ENCODE measurements around the gene B3GLCT. TPM values are rescaled to one million over a fixed set of nuclear protein-coding genes. Genes with fewer than 3 reads are reported as not detected.

The B3GLCT gene
- total RNA-seq, 1 experiment from 2014 or later, result 3.9 TPM

GRCh38 chr13:31182987-31183386, 16.8 kb upstream of the B3GLCT start:
- RAD21 ChIA-PET (ENCODE audit: low non-redundant PET in 1 of 2, low total read pairs in 2 of 2, uncharacterized antibody in 2 of 2, unreplicated experiment in 2 of 2), result no interaction called here
- intact Hi-C loops (cut with micrococcal nuclease), result no loop called here

DNA sequence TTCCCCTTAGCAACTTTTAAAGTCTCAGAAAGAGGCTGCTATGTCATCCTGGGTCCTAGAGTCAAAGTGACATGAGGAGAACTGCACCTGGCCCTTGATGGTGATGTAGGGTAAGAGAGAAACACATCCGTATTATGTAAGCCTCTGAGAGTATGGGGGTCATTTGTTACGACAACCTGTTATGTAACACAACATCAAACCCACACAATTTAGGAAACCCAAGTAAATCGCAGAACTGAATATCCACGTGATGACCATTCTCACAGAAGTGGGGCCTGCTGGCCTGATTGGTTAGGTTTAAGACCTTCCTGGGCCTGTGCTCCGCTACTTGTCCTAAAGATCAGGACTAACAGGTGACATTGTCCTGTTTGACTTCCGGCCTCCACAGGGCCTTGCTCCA, 15.3 kb upstream of the B3GLCT start:
- Histone ChIP-seq H3K9me3 (ENCODE audit: control insufficient read depth in 1 of 2, insufficient read depth in 1 of 2, low read depth in 1 of 2, low read length in 2 of 2) (no peaks in the 10 kb centered on the region), H3K27me3 (ENCODE audit: insufficient read depth, low read length) (no peaks in the 10 kb centered on the region; the same call in 1 of the 2 replicates), H3K9me2 (ENCODE audit: insufficient read depth) (no peaks in the 10 kb centered on the region), H3K4me3 (replicated peaks in 1 of 2; ENCODE audit: low read depth in 1 of 2, low read length in 2 of 2) (no peak overlapping the region), H3K27ac (ENCODE audit: low read depth, low read length) (no peak overlapping the region), H4K20me1 (ENCODE audit: insufficient read depth) (no peaks in the 10 kb centered on the region), H3K9ac (ENCODE audit: low read length) (no peak overlapping the region), H2AFZ (ENCODE audit: low read depth, low read length, poor library complexity, severe bottlenecking) (no peak overlapping the region), H3K4me1 (ENCODE audit: control insufficient read depth in 1 of 2, insufficient read depth in 2 of 2, low read length in 2 of 2) (no peaks in the 10 kb centered on the region), H3K4me2 (ENCODE audit: low read length) (no peak overlapping the region), H3K36me3 (ENCODE audit: control insufficient read depth in 1 of 2, insufficient read depth in 2 of 2, low read length in 2 of 2) (no peaks in the 10 kb centered on the region), H3K79me2 (ENCODE audit: insufficient read depth, low read length) (no peaks in the 10 kb centered on the region)
- ChIA-PET POLR2A (no interaction called here), RAD21 (ENCODE audit: low non-redundant PET in 1 of 2, low total read pairs in 2 of 2, uncharacterized antibody in 2 of 2, unreplicated experiment in 2 of 2) (no interaction called here), CTCF (no interaction called here)
- DNase-seq (ENCODE audit: low read depth, low spot score), result no peak
- ATAC-seq, result no peak
- no TSS peak for BruUV-seq (replicated peaks)
- intact Hi-C loops (cut with micrococcal nuclease), result no loop called here
- TF ChIP-seq CBX3 (IDR thresholded peaks at IDR 0.05; ENCODE audit: low read depth), result no peak
- TF ChIP-seq, protein P1, sequence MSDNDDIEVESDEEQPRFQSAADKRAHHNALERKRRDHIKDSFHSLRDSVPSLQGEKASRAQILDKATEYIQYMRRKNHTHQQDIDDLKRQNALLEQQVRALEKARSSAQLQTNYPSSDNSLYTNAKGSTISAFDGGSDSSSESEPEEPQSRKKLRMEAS (IDR thresholded peaks at IDR 0.05), result no peak
- TF ChIP-seq FOSL1 (IDR thresholded peaks at IDR 0.05; ENCODE audit: low read depth), result no peak
- TF ChIP-seq, protein P2, sequence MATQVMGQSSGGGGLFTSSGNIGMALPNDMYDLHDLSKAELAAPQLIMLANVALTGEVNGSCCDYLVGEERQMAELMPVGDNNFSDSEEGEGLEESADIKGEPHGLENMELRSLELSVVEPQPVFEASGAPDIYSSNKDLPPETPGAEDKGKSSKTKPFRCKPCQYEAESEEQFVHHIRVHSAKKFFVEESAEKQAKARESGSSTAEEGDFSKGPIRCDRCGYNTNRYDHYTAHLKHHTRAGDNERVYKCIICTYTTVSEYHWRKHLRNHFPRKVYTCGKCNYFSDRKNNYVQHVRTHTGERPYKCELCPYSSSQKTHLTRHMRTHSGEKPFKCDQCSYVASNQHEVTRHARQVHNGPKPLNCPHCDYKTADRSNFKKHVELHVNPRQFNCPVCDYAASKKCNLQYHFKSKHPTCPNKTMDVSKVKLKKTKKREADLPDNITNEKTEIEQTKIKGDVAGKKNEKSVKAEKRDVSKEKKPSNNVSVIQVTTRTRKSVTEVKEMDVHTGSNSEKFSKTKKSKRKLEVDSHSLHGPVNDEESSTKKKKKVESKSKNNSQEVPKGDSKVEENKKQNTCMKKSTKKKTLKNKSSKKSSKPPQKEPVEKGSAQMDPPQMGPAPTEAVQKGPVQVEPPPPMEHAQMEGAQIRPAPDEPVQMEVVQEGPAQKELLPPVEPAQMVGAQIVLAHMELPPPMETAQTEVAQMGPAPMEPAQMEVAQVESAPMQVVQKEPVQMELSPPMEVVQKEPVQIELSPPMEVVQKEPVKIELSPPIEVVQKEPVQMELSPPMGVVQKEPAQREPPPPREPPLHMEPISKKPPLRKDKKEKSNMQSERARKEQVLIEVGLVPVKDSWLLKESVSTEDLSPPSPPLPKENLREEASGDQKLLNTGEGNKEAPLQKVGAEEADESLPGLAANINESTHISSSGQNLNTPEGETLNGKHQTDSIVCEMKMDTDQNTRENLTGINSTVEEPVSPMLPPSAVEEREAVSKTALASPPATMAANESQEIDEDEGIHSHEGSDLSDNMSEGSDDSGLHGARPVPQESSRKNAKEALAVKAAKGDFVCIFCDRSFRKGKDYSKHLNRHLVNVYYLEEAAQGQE (IDR thresholded peaks at IDR 0.05; ENCODE audit: low read depth), result no peak
- no peak for TF ChIP-seq SRF (IDR thresholded peaks at IDR 0.05; ENCODE audit: low read depth)

More at GRCh38 chr13:31182987-31183386, 16.8 kb upstream of the B3GLCT start:
- DNase-seq (ENCODE audit: low read depth, low spot score) (no peak), ATAC-seq (no peak)
- H3K27ac ChIP-seq (ENCODE audit: low read depth, low read length), result no peak overlapping the region
- H3K4me3 ChIP-seq (replicated peaks in 1 of 2; ENCODE audit: low read depth in 1 of 2, low read length in 2 of 2), result no peak overlapping the region
- no peaks in the 10 kb centered on the region for H3K4me1 ChIP-seq (ENCODE audit: control insufficient read depth in 1 of 2, insufficient read depth in 2 of 2, low read length in 2 of 2)
- no peak overlapping the region for H2AFZ ChIP-seq (ENCODE audit: low read depth, low read length, poor library complexity, severe bottlenecking)
- no TSS peak for BruUV-seq (replicated peaks)
- no peaks in the 10 kb centered on the region for H4K20me1 ChIP-seq (ENCODE audit: insufficient read depth)
- CTCF ChIA-PET, result no interaction called here
- H3K9me3 ChIP-seq (ENCODE audit: control insufficient read depth in 1 of 2, insufficient read depth in 1 of 2, low read depth in 1 of 2, low read length in 2 of 2), result no peaks in the 10 kb centered on the region
- H3K27me3 ChIP-seq (ENCODE audit: insufficient read depth, low read length), result no peaks in the 10 kb centered on the region; the same call in 1 of the 2 replicates
- H3K79me2 ChIP-seq (ENCODE audit: insufficient read depth, low read length), result no peaks in the 10 kb centered on the region
- H3K9me2 ChIP-seq (ENCODE audit: insufficient read depth), result no peaks in the 10 kb centered on the region
- no peak for TF ChIP-seq TCF7L2 (IDR thresholded peaks at IDR 0.05; ENCODE audit: borderline replicate concordance, extremely low read depth, insufficient read depth, insufficient read length)
- TF ChIP-seq, protein P1 (IDR thresholded peaks at IDR 0.05), result no peak
- TF ChIP-seq, protein P3, sequence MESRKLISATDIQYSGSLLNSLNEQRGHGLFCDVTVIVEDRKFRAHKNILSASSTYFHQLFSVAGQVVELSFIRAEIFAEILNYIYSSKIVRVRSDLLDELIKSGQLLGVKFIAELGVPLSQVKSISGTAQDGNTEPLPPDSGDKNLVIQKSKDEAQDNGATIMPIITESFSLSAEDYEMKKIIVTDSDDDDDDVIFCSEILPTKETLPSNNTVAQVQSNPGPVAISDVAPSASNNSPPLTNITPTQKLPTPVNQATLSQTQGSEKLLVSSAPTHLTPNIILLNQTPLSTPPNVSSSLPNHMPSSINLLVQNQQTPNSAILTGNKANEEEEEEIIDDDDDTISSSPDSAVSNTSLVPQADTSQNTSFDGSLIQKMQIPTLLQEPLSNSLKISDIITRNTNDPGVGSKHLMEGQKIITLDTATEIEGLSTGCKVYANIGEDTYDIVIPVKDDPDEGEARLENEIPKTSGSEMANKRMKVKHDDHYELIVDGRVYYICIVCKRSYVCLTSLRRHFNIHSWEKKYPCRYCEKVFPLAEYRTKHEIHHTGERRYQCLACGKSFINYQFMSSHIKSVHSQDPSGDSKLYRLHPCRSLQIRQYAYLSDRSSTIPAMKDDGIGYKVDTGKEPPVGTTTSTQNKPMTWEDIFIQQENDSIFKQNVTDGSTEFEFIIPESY (IDR thresholded peaks at IDR 0.05; ENCODE audit: extremely low read depth, insufficient replicate concordance, low read length), result no peak
- no peak for TF ChIP-seq EZH2phosphoT487 (IDR thresholded peaks at IDR 0.05; ENCODE audit: borderline replicate concordance)
- no peaks in the 10 kb centered on the region for H3K36me3 ChIP-seq (ENCODE audit: control insufficient read depth in 1 of 2, insufficient read depth in 2 of 2, low read length in 2 of 2)
- no peak overlapping the region for H3K4me2 ChIP-seq (ENCODE audit: low read length)
- POLR2A ChIA-PET, result no interaction called here
- no peak overlapping the region for H3K9ac ChIP-seq (ENCODE audit: low read length)

Data from HCT116 (cell line).